Karpas-422 (cell line): Measurements from ENCODE around the gene LGALS3BP. TPM values are rescaled to one million over a fixed set of nuclear protein-coding genes. Genes with fewer than 3 reads are reported as not detected.

ENCODE experiments used
- DNase-seq: peaks from one replicate; pipeline ENCODE4 v3.0.0-alpha.2; 2015
- H2AFZ ChIP-seq: fragments of 200-600 bp; sonication (generic); 2 replicates; pipeline ENCODE4 v1.6.1; 2014; ENCODE audit warnings: antibody characterized with exemption, low read length, mixed read lengths
- H3K27ac ChIP-seq: fragments of 200-600 bp; sonication (generic); 2 replicates; pipeline ENCODE4 v1.5.1; 2014; ENCODE audit warnings: mild to moderate bottlenecking, low read length, moderate library complexity
- H3K27me3 ChIP-seq: fragments of 200-600 bp; sonication (generic); 2 replicates; pipeline ENCODE4 v1.6.1; 2014; ENCODE audit warnings: low read length, mixed read lengths
- H3K36me3 ChIP-seq: fragments of 200-600 bp; sonication (generic); 2 replicates; pipeline ENCODE4 v1.6.1; 2014; ENCODE audit warnings: low read length, mixed read lengths; ENCODE audit not compliant: insufficient read depth
- H3K4me1 ChIP-seq: fragments of 200-600 bp; sonication (generic); 2 replicates; pipeline ENCODE4 v1.6.1; 2014; ENCODE audit warnings: mild to moderate bottlenecking, low read length, mixed read lengths
- H3K4me2 ChIP-seq: fragments of 200-600 bp; sonication (generic); 2 replicates; pipeline ENCODE4 v1.6.1; 2014; ENCODE audit warnings: low read length, low read depth, mild to moderate bottlenecking; ENCODE audit not compliant: poor library complexity, severe bottlenecking
- H3K4me3 ChIP-seq: fragments of 200-600 bp; sonication (generic); 2 replicates; pipeline ENCODE4 v1.5.1; 2014; ENCODE audit warnings: mild to moderate bottlenecking, antibody characterized with exemption, low read length, mixed read lengths
- H3K79me2 ChIP-seq: fragments of 200-600 bp; sonication (generic); 2 replicates; pipeline ENCODE4 v1.6.1; 2014; ENCODE audit warnings: mild to moderate bottlenecking, low read length, mixed read lengths
- H3K9ac ChIP-seq: fragments of 200-600 bp; sonication (generic); 2 replicates; pipeline ENCODE4 v1.6.0; 2014; ENCODE audit warnings: low read length
- H3K9me2 ChIP-seq: fragments of 200-600 bp; sonication (generic), shearing (Covaris generic); replicated peaks from 2 replicates; pipeline ENCODE4 v1.6.0; 2014; ENCODE audit warnings: mild to moderate bottlenecking, low read length, moderate library complexity; ENCODE audit not compliant: insufficient read depth
- H3K9me3 ChIP-seq: fragments of 300-700, 200-600 bp; sonication (generic); 2 replicates; pipeline ENCODE4 v1.6.1; 2014; ENCODE audit warnings: low read length, mixed read lengths
- H4K20me1 ChIP-seq: fragments of 200-600 bp; sonication (generic); 2 replicates; pipeline ENCODE4 v1.6.1; 2014; ENCODE audit warnings: mild to moderate bottlenecking, antibody characterized with exemption, low read length, low read depth; ENCODE audit not compliant: insufficient read depth
- total RNA-seq: library from RNA; depleted of rRNA; stranded (reverse); fragments of >200 nt; shearing (Covaris generic); gene quantifications from 2 replicates; pipeline ENCODE4 v1.2.3, GENCODE V29; 2014; ENCODE audit warnings: low replicate concordance

Gene LGALS3BP
- total RNA-seq, 1 experiment from 2014 or later: 23.7 TPM

DNA sequence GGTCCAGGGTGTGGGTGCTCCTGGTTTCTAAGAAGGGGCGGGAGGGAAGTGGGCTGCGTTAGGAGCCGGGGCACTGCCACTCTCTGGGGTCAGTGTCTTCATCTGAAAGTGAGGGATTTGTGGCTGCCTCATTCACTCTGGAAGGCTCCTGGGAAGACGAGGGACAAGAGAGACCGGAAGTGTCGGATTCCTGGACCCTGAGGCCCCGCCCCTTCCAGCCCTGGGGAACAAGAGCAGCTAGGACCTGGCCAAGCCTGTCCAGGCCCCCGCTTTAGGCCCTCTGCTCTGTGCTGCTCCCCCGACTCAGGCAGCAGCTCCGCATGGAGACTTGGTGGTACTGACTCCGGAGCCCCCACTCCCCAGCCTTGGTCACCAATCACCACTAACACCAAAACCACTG lies 6.5 kb downstream of the LGALS3BP start:
- H3K27me3 ChIP-seq: no peaks in the 10 kb centered on the region
- no peaks in the 10 kb centered on the region for H3K9me3 ChIP-seq
- H2AFZ ChIP-seq: no peak overlapping the region
- no peaks in the 10 kb centered on the region for H3K36me3 ChIP-seq
- peaks cover 36% of the 10 kb centered on the region for H3K4me1 ChIP-seq
- no peak overlapping the region for H3K4me3 ChIP-seq
- no peaks in the 10 kb centered on the region for H3K79me2 ChIP-seq
- H3K4me2 ChIP-seq: no peak overlapping the region
- no peak overlapping the region for H3K9ac ChIP-seq
- no peaks in the 10 kb centered on the region for H3K9me2 ChIP-seq
- no peak for DNase-seq
- H3K27ac ChIP-seq: no peak overlapping the region
- H4K20me1 ChIP-seq: peaks cover 6% of the 10 kb centered on the region; the same call in 1 of the 2 replicates

DNA sequence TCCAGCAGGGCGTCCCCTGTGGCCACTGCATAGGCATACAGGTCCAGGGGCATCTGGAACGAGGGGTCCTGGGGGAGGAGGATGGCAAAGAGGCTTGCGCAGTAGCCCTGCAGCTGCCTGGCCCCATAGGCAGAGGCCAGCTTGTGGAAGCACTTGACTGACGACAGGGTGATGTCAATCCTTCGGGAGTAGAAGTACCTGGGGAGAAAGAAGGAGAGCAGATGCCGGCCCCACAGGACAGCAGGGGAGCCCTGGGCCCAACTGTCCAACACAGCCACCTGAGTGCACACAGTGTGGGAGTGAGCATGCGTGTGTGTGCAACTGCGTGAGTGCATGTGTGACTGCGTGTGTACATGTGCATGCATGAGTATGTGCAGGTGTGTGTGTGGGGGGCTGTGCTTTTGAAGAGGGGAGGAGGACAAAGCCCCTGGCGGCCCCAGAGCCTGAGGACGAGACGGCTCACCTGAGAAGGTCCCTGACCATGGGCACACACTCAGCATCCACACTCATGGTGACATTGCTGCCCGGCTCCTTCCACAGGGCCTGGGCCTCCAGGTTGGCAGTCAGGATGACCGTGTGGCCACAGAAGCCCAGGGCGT lies 7.1 kb downstream of the LGALS3BP start:
- H3K9ac ChIP-seq: no peak overlapping the region
- no peaks in the 10 kb centered on the region for H3K9me3 ChIP-seq
- peaks cover 30% of the 10 kb centered on the region for H3K4me1 ChIP-seq
- H3K27ac ChIP-seq: no peak overlapping the region
- H4K20me1 ChIP-seq: peaks cover 6% of the 10 kb centered on the region; the same call in 1 of the 2 replicates
- no peak overlapping the region for H3K4me3 ChIP-seq
- no peaks in the 10 kb centered on the region for H3K79me2 ChIP-seq
- H2AFZ ChIP-seq: no peak overlapping the region
- H3K4me2 ChIP-seq: no peak overlapping the region
- H3K9me2 ChIP-seq: no peaks in the 10 kb centered on the region
- H3K27me3 ChIP-seq: no peaks in the 10 kb centered on the region
- DNase-seq: no peak
- no peaks in the 10 kb centered on the region for H3K36me3 ChIP-seq

DNA sequence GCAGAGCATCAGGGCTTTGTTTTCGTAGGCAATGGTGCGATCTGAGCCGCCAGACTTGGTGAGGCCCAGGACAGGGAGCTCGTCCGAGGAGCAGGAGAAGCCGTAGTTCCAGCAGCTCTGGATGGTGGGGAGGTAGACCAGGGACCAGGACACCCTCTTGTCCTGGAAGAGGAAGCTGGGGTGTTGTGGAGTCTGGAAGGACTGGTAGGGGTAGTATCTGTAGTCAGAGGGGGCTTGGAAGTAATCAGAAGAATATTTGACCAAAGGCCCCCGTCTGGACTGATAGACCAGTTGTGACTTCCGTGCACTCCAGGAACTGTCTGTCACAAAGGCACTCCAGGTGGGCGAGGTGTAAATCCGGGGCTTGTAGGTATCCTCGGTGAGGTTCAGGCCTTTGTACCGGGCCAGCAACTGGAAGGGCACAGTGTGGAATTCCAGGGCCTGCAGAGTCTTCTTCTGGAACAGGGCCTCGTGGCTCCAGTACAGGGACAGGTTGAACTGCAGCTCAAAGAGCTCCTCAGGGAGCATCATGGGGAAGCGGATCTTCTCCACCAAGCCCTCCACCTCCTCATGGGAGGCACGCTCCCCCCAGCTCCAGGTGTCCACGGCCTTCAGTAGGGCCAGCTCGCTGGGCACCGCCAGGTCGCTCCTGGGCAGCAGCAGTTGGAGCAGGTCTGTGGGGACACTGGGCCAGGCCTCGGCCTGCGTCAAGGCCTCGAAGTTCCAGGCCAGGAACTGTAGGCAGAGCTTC lies 7.8 kb downstream of the LGALS3BP start:
- Histone ChIP-seq H3K27me3 (no peaks in the 10 kb centered on the region), H3K9me2 (no peaks in the 10 kb centered on the region), H3K36me3 (no peaks in the 10 kb centered on the region), H3K9me3 (no peaks in the 10 kb centered on the region), H4K20me1 (peaks cover 6% of the 10 kb centered on the region; the same call in 1 of the 2 replicates), H3K4me2 (no peak overlapping the region), H2AFZ (no peak overlapping the region), H3K4me1 (peaks cover 23% of the 10 kb centered on the region), H3K9ac (no peak overlapping the region), H3K27ac (no peak overlapping the region), H3K79me2 (no peaks in the 10 kb centered on the region), H3K4me3 (no peak overlapping the region)
- no peak for DNase-seq

DNA sequence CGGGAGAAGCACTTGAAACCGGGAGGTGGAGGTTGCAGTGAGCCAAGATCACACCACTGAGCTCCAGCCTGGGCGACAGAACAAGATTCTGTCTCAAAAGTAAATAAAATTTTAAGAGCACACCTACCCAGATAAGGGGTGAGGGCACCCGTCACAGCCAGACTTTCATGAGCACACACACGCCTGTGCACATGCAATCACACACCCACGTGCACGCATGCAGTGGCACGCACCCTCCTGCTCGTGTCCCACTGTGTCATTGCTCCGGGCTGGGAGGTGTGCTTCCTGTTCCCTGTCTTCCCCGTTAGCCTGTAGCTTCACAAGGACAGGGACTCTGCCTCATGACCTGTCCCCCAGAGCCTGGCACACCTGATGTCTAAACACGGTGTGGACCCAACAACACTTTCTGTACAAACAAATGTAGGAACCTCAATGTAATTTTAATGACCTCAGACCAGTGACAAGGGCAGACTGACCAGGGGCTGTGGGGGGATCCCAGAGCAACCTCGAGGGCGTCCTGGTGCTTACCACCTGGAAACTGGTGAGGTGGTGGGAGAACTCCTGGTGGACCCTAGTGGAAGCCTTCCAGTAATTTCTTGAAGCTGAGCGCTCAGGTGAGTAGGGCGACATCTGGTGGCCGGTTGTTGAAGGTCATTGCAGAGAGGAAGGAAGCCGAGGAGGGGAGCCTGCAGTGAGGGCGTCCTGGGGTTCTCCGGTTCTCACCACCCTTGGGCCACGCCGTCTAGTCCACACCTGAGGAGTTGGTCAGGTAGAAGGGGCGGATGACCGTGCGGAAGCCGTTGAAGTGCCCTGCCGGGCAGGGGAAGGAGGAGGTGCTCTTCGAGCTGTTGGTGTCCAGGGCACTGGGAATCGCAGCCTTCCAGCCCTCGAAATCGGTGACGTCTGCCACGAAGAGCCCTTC lies 8.6 kb downstream of the LGALS3BP start:
- peak; percentile 91 for DNase-seq
- Histone ChIP-seq H3K9me3 (no peaks in the 10 kb centered on the region), H3K9ac (no peak overlapping the region), H3K79me2 (no peaks in the 10 kb centered on the region), H3K4me2 (no peak overlapping the region), H3K36me3 (no peaks in the 10 kb centered on the region), H3K4me3 (no peak overlapping the region), H3K9me2 (no peaks in the 10 kb centered on the region), H2AFZ (no peak overlapping the region), H3K4me1 (peaks cover 15% of the 10 kb centered on the region), H3K27me3 (no peaks in the 10 kb centered on the region), H3K27ac (no peak overlapping the region), H4K20me1 (peaks cover 6% of the 10 kb centered on the region; the same call in 1 of the 2 replicates)

DNA sequence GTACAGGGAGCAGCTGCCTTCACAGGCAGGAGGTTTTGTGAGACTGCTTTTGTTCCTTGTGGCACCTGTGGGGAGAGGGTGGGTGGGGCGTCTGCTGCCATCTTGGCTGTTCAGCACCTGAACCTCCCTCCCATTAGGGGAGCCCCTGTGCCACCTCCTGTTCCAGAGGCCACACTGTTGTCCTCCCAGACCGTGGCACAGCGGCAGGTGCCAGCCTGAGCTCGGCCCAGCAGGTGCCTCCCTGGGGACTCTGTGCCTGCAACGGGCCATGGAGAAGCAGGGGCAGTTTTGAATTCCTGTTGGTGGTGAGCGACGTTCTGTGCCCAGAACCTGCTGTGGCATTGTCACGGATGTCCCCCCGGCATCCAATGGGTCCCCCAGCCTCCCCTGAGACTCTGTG lies 9.9 kb downstream of the LGALS3BP start:
- Histone ChIP-seq H3K4me1 (peaks cover 10% of the 10 kb centered on the region), H3K9me3 (no peaks in the 10 kb centered on the region), H3K9ac (no peak overlapping the region), H3K9me2 (no peaks in the 10 kb centered on the region), H3K27ac (no peak overlapping the region), H3K4me3 (no peak overlapping the region), H4K20me1 (peaks cover 6% of the 10 kb centered on the region; the same call in 1 of the 2 replicates), H2AFZ (no peak overlapping the region), H3K27me3 (no peaks in the 10 kb centered on the region), H3K36me3 (no peaks in the 10 kb centered on the region), H3K79me2 (no peaks in the 10 kb centered on the region), H3K4me2 (no peak overlapping the region)
- DNase-seq: no peak

DNA sequence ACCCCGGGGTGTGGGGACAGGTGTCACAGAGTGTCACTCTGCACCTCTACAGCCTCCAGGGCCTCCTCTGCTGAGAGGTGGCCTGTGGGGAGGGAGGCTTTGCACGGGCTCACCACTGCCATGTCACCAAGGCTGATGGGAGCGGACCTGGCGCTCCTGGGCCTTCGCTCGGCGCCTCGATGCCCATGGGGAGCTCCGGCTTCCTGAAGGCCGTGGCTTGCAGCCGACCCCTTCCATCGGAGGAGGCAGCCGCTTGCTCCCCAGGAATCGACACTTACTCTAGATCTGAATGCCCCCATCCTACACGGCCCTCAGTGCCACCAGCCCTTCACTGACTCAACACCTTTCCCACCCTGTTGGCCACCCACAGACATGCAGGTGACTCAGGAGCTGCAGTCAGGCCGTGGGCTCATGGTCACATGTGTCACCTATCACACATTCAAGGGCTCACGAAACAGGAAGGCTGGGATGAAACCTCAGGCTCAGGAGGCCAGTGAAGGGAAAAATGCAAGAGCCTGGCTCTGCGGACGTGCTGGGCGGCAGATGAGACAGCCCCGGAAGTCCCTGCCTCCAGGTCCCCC lies 11.9 kb downstream of the LGALS3BP start:
- H4K20me1 ChIP-seq: peaks cover 3% of the 10 kb centered on the region; the same call in 1 of the 2 replicates
- no peaks in the 10 kb centered on the region for H3K27me3 ChIP-seq
- H3K4me3 ChIP-seq: no peak overlapping the region
- no peak for DNase-seq
- no peak overlapping the region for H3K9ac ChIP-seq
- no peaks in the 10 kb centered on the region for H3K79me2 ChIP-seq
- no peaks in the 10 kb centered on the region for H3K36me3 ChIP-seq
- no peak overlapping the region for H2AFZ ChIP-seq
- no peak overlapping the region for H3K4me2 ChIP-seq
- peaks cover 10% of the 10 kb centered on the region for H3K4me1 ChIP-seq
- H3K9me2 ChIP-seq: no peaks in the 10 kb centered on the region
- H3K9me3 ChIP-seq: no peaks in the 10 kb centered on the region
- H3K27ac ChIP-seq: no peak overlapping the region

DNA sequence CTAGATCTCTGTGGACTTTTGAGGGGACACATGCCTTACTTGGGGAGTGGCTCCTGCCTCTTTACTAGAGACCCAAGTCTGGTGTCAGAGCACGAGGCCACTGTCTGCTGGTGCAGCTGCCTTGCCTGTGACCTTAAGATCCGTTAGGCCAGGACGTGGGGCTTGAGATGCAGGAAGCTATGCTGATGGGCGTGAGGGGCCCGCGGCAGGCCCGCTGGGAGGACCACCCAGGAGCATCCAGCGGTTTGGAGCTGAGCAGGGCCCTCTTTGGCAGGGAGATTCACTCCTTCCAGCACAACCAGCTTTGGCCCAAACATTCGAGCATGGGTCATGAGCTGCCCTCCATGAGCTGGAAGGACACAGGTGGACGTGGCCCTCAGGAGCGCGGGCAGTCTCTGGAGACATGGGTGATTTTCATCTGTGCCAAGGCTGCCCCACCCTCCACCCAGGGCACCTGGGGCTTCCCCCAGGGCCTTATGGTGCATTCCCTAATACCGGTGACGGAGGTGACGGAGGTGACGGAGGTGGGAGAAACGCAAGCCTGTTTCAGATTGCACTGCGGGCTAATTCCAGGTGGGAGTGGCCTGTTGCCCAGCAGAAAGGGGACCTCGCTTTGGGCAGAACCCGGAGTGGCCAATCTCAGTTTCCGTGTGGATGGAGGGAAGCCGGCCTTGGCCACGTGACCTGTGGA lies 12.7 kb downstream of the LGALS3BP start:
- H3K4me2 ChIP-seq: no peak overlapping the region
- no peaks in the 10 kb centered on the region for H3K9me3 ChIP-seq
- no peak overlapping the region for H3K27ac ChIP-seq
- peaks cover 10% of the 10 kb centered on the region for H3K4me1 ChIP-seq
- peaks cover 3% of the 10 kb centered on the region; the same call in 1 of the 2 replicates for H4K20me1 ChIP-seq
- H3K4me3 ChIP-seq: no peak overlapping the region
- no peaks in the 10 kb centered on the region for H3K9me2 ChIP-seq
- DNase-seq: no peak
- H3K79me2 ChIP-seq: no peaks in the 10 kb centered on the region
- no peak overlapping the region for H3K9ac ChIP-seq
- no peaks in the 10 kb centered on the region for H3K36me3 ChIP-seq
- no peak overlapping the region for H2AFZ ChIP-seq
- H3K27me3 ChIP-seq: no peaks in the 10 kb centered on the region
